ENCODE results near the gene MSX1.

DNA sequence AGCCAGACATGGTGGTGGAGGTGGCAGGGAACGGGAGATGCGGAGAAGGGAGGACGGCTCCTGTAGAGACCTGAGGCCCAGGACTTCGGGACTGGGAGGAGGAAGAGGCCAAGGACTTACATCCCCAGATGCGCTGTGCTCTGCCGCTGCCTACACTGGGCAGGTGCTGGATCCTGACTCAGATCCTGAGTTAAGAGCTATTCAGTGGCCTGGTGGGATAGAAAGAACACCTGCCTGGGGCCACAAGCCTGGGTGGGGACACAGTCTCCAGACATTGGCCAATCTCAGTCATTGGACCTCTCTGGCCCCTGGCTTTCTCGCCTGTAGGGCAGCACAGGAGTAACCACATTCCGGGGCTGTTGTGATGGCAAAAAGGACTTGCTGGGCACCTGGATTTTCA lies 10.9 kb upstream of the MSX1 start:
- TF ChIP-seq CTCF (conservative IDR thresholded peaks at IDR 0.05): no peak
- TF ChIP-seq EZH2 (IDR thresholded peaks at IDR 0.05; ENCODE audit: low read depth): no peak
